Measurements from ENCODE around the gene RIPPLY3. TPM values are rescaled to one million over a fixed set of nuclear protein-coding genes. Genes with fewer than 3 reads are reported as not detected.
"Not testable (repeated sequence)": the region's sequence is repeated elsewhere in the genome, so short reads cannot be mapped to it uniquely, and the experiment has no call there.

The RIPPLY3 gene
- polyA plus RNA-seq, 12 donors: 0.11 to 0.33 (median 0.19) TPM; not detected in 3

DNA sequence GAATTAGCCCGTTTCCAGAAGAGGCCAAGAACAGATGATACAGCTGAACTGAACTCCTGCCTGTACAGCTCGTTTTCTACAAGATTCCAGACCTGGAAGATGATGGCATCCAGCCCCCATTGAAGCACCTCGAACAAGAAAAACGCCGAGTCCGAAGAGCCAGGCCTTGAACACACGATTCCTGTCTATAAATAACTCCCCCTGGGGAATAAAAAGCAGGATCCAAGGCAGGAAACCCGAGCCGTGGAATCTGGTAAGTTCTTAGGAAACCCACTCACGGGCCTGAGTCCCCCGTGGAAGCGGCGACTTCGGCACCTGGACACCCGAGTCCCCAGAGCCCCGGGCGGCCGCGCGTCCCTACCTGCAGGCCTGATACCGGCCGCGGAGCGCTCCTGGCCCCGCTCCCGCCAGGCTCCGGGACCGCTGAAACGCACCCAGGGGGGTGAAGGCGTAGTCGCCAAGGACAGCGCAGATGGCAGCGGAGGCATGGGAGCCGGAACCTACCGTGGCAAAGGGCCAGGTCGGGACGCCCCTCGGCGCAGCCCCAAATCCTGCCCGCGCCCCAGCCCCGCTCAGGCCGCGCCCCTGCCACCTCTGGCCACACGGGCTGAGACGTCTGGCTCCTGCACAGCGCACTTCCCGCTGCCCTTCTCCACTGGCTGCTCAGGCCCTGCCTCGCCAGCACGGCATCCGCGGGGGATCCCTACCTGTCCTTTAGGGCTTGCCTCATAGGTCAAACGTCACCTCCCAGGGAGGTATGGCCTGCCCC lies 26.0 kb upstream of the RIPPLY3 start:
- DNase-seq: no peak

DNA sequence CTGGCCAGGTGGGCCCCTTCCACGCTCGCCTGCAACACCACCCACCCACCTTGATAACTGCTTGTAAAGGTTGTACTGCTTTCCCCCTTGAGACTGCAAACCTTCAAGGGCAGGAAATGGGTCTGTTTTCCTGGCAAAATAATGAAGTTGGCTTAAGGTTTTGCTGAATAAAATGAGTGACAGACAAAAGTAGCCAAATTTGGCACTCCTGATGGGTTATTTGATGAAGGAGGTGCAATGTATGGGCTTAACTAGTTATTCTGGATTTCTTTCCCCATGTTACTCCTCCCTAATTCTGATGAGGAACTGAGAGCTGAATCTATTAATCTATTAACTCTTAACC lies 25.5 kb upstream of the RIPPLY3 start:
- no peak for DNase-seq

DNA sequence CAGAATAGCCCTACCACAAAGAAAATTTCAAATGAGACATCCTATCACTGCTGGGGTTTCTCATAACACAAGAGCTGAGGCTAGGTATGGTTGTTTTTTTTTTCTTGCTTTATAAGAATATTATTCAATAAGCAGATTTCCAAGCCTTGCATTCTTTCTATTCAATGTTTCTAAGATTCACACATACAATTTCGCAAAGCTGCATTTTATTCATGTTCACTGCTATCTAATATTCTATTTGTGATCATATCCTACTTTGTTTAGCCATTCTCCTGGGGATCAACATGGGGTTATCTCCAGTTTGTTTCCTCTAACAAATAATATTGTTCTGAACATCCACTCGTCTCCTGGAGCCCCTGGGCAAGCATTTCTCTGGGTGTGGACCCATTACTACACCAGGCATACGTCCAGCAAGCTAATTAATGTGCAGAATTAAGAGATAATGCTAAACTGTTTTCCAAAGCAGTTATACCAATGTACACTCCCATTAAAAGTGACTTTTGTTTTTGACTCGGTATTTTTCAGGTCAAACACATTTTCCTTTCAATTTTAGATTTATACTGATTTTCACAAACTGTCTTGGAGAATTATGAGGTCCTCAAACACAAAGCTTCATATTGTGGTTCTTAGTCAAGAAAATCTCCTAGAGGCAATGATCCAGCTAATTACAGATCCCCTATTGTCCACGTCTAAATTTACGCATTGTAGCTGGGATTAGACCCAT lies 24.4 kb upstream of the RIPPLY3 start:
- DNase-seq: no peak

DNA sequence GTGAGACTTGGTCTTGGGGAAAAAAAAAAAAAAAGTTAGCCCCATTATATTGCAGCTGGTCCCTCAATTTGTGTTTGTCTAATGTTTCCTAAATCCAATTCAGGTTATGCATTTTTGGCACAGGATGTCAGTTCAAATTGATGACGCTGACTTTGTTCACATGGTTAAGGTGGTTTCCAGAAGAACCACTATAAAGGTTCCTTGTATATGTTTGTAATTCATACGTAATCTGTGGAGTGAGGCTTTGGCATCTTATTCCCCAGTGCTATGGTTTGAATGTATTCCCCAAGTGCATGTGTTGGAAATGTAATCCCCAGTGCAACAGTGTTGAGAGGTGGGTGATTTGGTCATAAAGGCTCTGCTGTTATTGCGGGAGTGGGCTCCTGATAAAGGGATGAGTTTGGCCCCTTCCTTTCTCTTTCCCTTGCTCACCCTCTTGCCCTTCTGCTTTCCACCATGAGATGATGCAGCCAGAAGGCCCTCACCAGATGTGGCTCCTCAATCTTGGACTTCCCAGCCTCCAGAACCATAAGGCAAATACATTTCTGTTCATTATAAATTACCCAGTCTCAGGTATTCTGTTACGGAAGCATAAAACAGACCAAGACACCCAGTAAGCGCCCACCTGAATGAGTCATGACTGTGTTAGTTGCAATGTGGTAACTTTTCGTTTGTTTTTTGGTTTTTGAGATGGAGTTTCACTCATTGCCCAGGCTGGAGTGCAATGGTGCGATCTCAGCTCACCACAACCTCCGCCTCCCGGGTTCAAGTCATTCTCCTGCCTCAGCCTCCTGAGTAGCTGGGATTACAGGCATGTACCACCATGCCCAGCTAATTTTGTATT lies 20.5 kb upstream of the RIPPLY3 start:
- DNase-seq: no peak

DNA sequence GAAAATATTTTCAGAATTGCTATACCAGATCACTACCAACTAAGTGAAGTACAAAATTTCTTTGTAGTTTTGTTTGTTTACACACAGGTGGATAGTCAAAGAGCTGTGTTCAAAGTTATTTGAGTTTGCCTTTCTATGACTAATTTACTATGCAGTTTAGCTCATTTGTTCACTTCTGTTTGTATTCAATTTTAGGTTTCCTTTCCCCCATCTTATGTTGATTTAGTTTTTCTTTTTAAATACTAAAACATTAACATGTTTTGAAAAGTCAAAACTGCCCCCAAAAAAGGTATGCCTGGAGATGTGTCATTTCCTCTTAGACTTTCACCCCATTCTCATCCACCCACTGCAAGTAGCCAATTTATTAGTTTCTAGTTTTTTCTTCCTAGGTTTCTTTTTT lies 18.7 kb upstream of the RIPPLY3 start:
- DNase-seq: no peak

DNA sequence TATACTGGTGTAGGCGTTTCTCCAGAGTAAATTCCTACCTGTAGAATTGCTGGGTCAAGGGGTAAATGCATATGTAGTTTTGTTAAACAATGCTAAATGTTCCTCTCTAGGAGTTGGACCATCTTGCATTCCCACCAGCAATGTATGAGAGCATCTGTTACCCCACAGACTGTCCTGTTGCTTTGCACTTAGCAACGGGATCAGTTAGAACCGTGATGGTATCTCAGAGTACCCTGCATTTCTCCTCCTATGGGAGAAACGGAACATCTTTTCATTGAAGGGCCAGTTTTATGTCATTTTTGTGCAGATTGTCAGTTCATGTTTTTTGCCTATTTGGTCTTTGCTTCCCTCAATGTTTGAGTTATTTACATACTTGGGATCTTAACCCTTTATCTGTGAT lies 18.0 kb upstream of the RIPPLY3 start:
- no peak for DNase-seq

DNA sequence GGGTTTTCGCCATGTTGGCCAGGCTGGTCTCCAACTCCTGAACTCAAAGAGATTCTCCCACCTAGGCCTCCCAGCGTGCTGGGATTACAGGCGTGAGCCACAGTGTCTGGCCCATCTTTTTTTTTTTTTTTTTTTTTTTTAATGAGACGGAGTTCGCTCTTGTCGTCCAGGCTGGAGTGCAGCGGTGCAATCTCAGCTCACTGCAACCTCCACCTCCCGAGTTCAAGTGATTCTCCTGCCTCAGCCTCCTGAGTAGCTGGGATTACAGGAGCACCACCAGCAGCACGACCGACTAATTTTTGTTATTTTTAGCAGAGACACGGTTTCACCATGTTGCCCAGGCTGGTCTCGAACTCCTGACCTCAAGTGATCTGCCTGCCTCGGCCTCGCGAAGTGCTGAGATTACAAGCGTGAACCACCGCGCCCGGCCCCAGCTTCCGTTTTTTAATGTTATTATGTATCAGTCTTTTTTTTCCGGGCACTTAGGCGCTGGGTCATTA lies 17.3 kb upstream of the RIPPLY3 start:
- not testable (repeated sequence) for DNase-seq

DNA sequence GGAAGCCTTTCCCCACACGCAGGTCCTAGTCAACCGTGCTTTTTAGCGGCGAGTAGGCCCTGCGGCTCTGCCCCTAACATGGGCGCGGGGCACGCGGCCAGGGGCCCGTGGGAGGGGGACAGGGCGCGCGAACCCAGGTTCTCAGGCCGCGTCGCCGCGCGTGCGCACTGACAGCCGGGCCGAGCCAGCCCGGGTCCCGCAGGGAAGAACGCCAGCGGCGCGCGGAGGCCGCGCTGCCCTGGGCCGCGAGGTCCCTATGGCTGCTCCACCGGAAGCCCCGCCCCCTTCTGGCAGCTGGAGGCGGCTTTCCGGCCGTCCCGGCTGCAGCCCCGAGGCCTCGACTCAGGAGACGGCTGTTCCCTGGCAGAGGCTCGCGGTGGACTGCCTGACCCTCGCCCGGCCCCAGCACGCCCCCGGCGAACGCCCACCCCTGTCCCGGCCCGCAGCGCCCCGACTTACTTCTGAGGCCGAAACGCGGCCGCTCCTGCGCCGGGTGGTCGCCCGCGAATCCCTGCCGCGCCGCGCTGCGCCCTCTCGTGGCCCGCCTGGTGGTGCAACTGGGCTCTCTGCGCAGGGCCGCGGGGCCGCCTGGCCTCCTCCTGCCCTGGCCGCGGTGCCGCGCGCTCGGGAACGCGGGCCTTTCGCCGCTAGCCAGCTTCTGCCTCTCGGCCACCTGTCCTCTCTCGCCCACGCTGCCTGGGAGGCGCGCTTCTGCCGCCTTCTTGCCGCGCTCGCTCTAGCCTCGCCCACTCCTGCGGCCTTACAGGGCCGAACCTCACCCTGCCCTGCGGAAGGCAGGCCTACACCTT lies 16.6 kb upstream of the RIPPLY3 start:
- peak; percentile 91 for DNase-seq

DNA sequence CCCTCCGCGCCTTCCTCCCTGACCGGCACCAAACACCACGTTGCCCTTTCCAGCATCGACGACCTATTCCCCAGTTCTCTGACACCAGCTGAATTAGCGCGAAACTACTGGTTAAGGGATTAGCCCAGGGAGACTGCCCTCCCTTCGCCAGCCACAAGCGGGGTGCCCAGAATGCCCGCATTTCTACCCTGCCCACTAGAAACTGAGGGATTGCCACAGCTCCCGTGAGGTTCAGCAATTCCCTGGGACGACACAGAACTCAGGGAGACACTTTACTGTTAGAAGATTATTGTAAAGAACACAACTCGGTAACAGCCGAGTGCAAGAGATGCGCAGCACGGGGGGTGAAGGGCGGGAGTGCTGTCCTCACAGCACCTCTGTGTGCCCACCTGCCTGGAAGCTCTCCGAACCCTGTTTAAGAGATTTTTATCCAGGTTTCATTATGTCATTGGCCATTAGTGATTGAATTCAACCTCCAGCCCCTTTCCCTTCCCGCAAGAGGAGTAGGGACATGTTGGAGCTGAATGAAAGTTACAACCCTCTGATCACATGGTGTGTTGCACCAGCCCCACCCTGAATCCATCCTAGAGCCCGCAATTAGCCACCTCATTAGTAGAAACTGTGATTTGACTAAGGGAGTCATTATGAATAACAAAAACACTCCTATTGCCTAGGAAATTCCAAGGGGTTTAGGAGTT lies 15.8 kb upstream of the RIPPLY3 start:
- DNase-seq: no peak

DNA sequence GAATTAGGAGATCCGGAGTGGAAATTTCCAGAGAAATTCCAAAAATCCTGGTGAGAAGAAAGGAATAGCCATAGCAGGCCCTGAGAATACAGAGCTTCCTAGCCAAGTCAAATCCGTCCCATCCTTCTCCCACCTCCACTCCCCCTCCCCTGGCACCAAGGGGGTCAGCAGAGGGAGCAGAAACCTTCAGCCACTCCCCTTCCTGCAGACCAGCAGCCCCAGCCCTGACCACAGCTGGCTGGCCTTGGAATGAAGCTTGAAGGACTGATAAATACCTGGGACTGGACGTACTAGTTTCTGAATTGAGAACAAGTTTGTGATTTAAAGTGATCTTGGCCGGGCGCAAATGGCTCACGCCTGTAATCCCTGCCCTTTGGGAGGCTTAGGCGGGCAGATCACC lies 13.8 kb upstream of the RIPPLY3 start:
- no peak for DNase-seq

DNA sequence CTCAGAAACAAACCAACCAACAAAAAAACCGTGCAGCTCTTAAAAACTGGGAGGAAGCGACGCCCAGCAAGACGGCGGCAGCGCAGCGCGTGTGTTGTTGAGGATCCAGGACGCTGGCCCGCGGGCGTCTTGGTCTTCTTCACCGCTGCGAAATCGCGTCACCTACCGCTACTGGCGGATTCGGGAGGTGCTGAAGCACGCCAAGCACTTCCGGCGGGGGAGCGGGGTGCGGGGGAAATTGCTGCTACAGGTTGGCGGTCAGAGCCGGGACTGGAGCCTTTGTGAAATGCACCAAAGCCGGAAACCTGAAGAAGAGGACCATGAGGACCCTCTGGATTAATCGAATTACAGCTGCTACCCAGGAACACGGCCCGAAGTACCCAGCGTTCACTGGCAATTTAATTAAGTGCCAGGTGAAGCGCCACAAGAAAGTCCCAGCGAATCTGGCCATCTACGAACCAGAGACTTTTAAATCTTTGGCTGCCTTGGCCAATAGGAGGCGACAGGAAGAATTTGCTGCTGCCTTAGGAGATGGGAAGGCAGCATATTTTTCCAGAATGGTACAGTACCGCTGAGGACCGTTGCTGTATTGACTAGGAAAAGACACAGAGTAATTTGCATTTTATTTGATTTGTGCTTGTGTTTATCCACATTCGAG lies 11.9 kb upstream of the RIPPLY3 start:
- DNase-seq: no peak

DNA sequence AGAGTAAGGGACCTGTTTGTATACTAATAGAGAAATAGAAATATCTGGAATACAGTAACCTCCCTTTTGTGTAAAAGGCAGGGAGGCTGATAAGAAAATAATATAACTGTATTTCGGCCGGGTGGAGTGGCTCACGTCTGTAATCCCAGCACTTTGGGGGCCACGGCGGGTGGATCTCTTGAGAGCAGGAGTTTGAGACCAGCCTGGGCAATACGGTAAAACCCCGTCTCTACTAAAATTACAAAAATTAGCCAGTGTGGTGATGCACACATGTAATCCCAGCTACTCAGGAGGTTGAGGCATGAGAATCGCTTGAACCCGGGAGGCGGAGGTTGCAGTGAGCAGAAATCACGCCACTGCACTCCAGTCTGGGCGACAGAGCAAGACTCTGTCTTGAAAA lies 11.2 kb upstream of the RIPPLY3 start:
- not testable (repeated sequence) for DNase-seq

DNA sequence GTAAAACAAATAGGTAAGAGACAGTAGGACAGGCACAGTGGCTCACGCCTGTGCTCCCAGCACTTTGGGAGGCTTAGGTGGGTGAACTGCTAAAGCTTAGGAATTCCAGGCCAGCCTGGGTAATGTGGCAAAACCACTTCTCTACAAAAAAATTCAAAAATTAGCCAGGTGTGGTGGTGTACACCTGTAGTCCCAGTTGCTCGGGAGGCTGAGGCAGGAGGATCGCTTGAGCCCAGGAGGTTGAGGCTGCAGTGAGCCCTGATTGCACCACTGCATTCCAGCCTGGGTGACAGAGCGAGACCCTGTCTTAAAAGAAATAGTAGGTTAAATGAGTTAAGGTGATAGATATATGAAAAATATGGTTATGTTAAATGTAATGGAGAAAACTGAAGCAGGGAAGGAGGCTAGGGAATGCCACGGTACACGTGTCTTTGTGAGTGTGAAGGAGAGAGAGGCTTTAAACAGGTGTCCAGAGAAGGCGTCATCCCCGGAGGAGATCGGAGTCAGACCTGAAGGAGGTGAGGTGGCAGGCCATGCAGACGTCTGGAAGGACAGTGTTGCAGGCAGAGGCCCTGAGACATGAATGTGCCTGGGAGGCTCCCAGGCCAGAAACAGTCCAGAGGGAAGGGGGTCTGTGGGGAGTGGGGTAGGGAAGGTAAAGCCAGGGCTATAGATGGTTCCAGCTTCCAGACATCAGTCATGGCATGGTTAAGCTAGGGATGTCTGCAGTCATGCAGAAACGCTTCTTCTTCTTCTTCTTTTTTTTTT lies 7.2 kb upstream of the RIPPLY3 start:
- DNase-seq: no peak

DNA sequence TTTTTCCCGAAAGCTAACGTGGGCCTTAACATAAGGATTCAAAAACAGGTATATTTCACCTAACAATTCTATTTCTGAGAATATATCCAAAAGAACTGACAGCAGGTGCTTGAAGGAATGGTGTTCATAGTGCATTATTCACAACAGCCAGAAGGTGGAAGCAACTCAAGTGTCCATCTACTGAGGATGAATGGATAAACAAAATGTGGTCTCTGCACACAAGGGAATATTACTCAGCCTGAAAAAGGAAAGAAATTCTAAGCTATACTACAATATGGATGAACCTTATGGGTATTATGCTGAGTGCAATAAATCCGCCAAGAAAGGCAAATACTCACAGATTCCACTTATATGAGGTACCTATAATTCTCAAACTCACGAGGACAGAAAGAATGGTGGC lies 6.1 kb upstream of the RIPPLY3 start:
- DNase-seq: no peak

DNA sequence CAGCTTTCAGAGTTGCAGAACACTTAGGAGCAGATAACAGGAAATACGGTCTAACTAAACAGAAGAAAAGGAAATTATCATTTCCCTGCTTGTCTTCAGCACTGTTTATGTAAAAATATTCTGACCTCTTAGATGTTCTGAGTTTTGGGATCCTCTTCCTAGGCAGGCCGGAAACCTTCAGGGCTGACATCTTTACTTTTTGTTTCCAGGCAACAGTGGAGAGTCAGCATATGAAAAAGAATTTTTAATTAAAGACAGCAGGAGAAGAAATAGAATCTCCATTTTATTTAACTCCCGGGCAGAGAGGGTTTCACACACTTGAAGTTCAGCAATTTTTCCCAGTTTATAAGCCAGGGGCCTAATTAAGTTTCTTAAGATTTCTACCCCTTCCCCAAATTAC lies 5.1 kb upstream of the RIPPLY3 start:
- DNase-seq: no peak

DNA sequence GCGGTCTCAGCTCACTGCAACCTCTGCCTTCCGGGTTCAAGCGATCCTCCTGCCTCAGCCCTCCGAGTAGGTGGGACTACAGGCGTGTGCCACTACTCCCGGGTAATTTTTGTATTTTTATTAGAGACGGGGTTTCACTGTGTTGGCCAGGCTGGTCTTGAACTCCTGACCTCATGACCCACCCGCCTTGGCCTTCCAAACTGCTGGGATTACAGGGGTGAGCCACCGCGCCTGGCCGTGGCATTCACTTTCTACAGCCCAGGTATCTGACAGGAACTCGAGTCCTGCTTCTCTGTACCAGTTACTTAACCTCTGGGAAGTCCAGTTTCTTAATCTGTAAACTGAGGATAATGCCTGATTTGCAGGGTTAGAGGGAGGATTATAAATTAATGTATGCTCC lies 3.7 kb upstream of the RIPPLY3 start:
- not testable (repeated sequence) for DNase-seq

DNA sequence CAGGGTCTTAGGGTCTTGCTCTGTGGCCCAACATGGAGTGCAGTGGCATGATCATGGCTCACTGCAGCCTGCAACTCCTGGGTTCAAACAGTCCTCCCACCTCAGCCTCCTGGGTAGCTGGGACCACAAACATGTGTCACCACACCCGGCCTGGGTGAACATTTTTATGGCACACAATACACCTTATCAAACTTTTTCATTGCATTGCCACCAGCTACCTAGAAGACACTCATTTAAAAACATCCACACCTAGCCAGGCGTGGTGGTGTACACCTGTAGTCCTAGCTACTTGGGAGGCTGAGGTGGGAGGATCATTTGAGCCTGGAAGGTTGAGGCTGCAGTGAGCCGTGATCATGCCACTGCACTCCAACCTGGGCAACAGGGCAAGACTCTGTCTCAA lies 2.6 kb upstream of the RIPPLY3 start:
- not testable (repeated sequence) for DNase-seq

DNA sequence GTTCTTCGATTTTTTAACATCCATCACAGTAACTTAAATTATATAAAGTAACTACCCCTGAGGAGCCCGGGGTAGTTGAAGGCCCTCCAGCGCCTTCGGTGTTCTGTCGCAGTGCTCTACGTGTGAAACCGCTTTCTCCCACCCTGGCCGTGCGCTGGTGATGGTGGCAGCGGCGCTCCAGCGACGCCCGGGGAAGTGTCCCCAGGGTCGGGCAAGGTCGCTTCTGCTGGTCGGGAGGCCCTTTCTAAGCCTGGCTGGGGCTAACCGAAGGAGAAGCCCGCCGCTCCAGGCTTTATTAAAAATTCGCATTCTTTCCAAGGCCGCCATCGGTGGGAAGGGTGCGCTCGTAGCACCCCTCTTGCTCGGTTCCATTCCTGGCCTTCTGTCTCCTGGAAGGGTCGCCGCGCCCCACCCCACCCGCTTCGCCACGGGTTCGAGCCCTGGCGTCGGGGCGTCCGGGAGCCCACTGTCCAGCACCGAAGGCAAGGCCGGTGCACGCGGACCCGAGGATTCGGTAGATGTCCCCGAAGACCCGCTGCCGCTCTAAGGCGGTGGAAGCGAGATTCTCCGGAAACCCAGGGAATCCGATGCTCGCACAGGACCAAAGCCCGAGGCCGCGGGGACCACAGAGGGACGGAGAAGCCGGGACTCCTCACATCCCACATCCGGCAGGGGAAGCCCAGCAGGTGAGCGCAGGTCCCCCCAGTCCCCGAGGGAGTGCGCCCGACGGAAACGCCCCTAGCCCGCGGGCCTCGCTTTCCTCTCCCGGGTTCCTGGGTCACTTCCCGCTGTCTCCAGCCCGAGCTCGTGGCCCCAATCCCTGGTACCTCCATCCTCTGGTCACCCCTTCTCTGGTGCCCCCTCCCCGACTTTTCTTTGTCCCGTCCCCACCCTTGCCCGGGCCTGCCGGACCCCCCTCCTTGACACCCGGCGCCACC lies 685 bp upstream of the RIPPLY3 start:
- no peak for DNase-seq

Data from muscle of arm (tissue), 12 donors.